CD14-positive monocyte (primary cell): Measurements from ENCODE around the gene BRK1. TPM values are rescaled to one million over a fixed set of nuclear protein-coding genes. Genes with fewer than 3 reads are reported as not detected.

ENCODE experiments used
- DNase-seq, 3 donors: peaks; one replicate each; pipeline ENCODE4 v3.0.0-alpha.2; 2011 to 2022
- H2AFZ ChIP-seq: 2 replicates; pipeline ENCODE4 v1.6.0; 2012; ENCODE audit warnings: mild to moderate bottlenecking, low read depth, low read length, inconsistent platforms; ENCODE audit not compliant: insufficient read depth, poor library complexity, severe bottlenecking
- H3K27ac ChIP-seq, 2 donors: 1 replicate in 1 of 2; 2 replicates in 1 of 2; pipeline ENCODE4 v1.5.1; 2012 to 2013; ENCODE audit warnings: low read length in 2 of 2, control low read depth in 1 of 2, inconsistent platforms in 1 of 2, low read depth in 1 of 2, mild to moderate bottlenecking in 1 of 2
- H3K27me3 ChIP-seq, 2 donors: one replicate each; pipeline versions ENCODE4 v1.6.0 to v1.6.1; 2011 to 2013; ENCODE audit warnings: low read length in 2 of 2; ENCODE audit not compliant: control insufficient read depth in 2 of 2, insufficient read depth in 2 of 2
- H3K36me3 ChIP-seq, 2 donors: replicated peaks in 1 of 2; 1 replicate in 1 of 2; 2 replicates in 1 of 2; pipeline versions ENCODE4 v1.5.1 to v1.6.1; 2012 to 2013; ENCODE audit warnings: low read length in 2 of 2, control low read depth in 1 of 2, inconsistent platforms in 1 of 2, mild to moderate bottlenecking in 1 of 2; ENCODE audit not compliant: insufficient read depth in 2 of 2, control insufficient read depth in 1 of 2
- H3K4me1 ChIP-seq, 2 donors: 1 replicate in 1 of 2; 2 replicates in 1 of 2; pipeline versions ENCODE4 v1.5.1 to v1.6.1; 2012 to 2013; ENCODE audit warnings: low read length in 2 of 2, control low read depth in 1 of 2, inconsistent platforms in 1 of 2, mild to moderate bottlenecking in 1 of 2, moderate library complexity in 1 of 2; ENCODE audit not compliant: insufficient read depth in 2 of 2, control insufficient read depth in 1 of 2
- H3K4me2 ChIP-seq: replicated peaks from 2 replicates; pipeline ENCODE3; 2012; ENCODE audit warnings: low read length, moderate library complexity, mild to moderate bottlenecking; ENCODE audit not compliant: poor library complexity, severe bottlenecking; ENCODE audit errors: extremely low read depth
- H3K4me3 ChIP-seq, 3 experiments: fragments of 200-600 bp in 1 of 3; sonication (generic) in 1 of 3; replicated peaks in 1 of 3; 1 replicate in 2 of 3; 2 replicates in 1 of 3; pipeline ENCODE4 v1.5.1; 2011 to 2013; ENCODE audit warnings: low read length in 3 of 3, mild to moderate bottlenecking in 3 of 3, control low read depth in 2 of 3, low read depth in 2 of 3, inconsistent platforms in 1 of 3, moderate library complexity in 1 of 3
- H3K79me2 ChIP-seq: 2 replicates; pipeline ENCODE4 v1.6.0; 2012; ENCODE audit warnings: mild to moderate bottlenecking, control low read depth, inconsistent platforms, low read length, moderate library complexity; ENCODE audit not compliant: insufficient read depth
- H3K9ac ChIP-seq: 2 replicates; pipeline ENCODE4 v1.6.0; 2017; ENCODE audit warnings: low read length, mild to moderate bottlenecking; ENCODE audit not compliant: insufficient read depth, poor library complexity, severe bottlenecking
- H3K9me3 ChIP-seq, 2 donors: replicated peaks in 1 of 2; 1 replicate in 1 of 2; 2 replicates in 1 of 2; pipeline versions ENCODE4 v1.5.1 to v1.6.1; 2012 to 2013; ENCODE audit warnings: low read length in 2 of 2, control low read depth in 1 of 2; ENCODE audit not compliant: control insufficient read depth in 1 of 2, insufficient read depth in 1 of 2
- H4K20me1 ChIP-seq: 2 replicates; pipeline ENCODE4 v1.6.0; 2012; ENCODE audit warnings: mild to moderate bottlenecking, low read length, control low read depth, moderate library complexity; ENCODE audit not compliant: insufficient read depth
- H3K27ac Mint-ChIP-seq, 7 donors: one replicate each; pipeline ENCODE4 v1.8.0; 2020; ENCODE audit warnings: mild to moderate bottlenecking in 7 of 7, mixed read lengths in 7 of 7, moderate library complexity in 6 of 7, inconsistent platforms in 2 of 7
- H3K27me3 Mint-ChIP-seq, 3 donors: one replicate each; pipeline ENCODE4 v1.8.0; 2021 to 2022; ENCODE audit warnings: low read depth in 3 of 3, mild to moderate bottlenecking in 3 of 3, mixed read lengths in 3 of 3, moderate library complexity in 3 of 3, inconsistent platforms in 1 of 3
- H3K36me3 Mint-ChIP-seq, 2 donors: one replicate each; pipeline ENCODE4 v1.8.0; 2020; ENCODE audit warnings: mixed read lengths in 2 of 2, inconsistent platforms in 1 of 2, mild to moderate bottlenecking in 1 of 2
- H3K4me1 Mint-ChIP-seq: one replicate; pipeline ENCODE4 v1.8.0; 2020; ENCODE audit warnings: mild to moderate bottlenecking, mixed read lengths
- H3K4me3 Mint-ChIP-seq, 2 donors: one replicate each; pipeline ENCODE4 v1.8.0; 2020; ENCODE audit warnings: mild to moderate bottlenecking in 2 of 2, mixed read lengths in 2 of 2, moderate library complexity in 1 of 2
- H3K9me3 Mint-ChIP-seq, 7 donors: one replicate each; pipeline ENCODE4 v1.8.0; 2020 to 2022; ENCODE audit warnings: mixed read lengths in 7 of 7, mild to moderate bottlenecking in 6 of 7, moderate library complexity in 6 of 7, inconsistent platforms in 2 of 7
- WGBS: methylation state at CpG from one replicate; pipeline ENCODE4 v1.1.5; 2013; ENCODE audit warnings: missing lambda C conversion rate; ENCODE audit not compliant: insufficient coverage; 5-methylcytosine and 5-hydroxymethylcytosine counted together
- intact Hi-C, 2 donors: fragments of 100-400 bp; cut with micrococcal nuclease; formaldehyde crosslinking; loops; one replicate each; pipeline versions ENCODE4 v1.15.0 to v1.15.1; 2023
- polyA plus RNA-seq, 3 donors: library from polyadenylated mRNA; depleted of rRNA in 1 of 3; unstranded in 2 of 3; stranded (reverse) in 1 of 3; fragments of 300-500 nt in 2 of 3; fragments of >200 nt in 1 of 3; fragmentation: Illumina TruSeq in 2 of 3; gene quantifications; 1 replicate in 2 of 3; 2 replicates in 1 of 3; pipeline ENCODE4 v1.2.3, GENCODE V29; 2012 to 2021
- TF ChIP-seq, protein P1 (sequence below): fragments of 200-600 bp; IDR thresholded peaks from one replicate; pipeline ENCODE4 v1.8.0; 2022; ENCODE audit warnings: antibody characterized with exemption, mild to moderate bottlenecking

Gene BRK1
- polyA plus RNA-seq, 3 donors = 144 to 318 (median 295) TPM

DNA sequence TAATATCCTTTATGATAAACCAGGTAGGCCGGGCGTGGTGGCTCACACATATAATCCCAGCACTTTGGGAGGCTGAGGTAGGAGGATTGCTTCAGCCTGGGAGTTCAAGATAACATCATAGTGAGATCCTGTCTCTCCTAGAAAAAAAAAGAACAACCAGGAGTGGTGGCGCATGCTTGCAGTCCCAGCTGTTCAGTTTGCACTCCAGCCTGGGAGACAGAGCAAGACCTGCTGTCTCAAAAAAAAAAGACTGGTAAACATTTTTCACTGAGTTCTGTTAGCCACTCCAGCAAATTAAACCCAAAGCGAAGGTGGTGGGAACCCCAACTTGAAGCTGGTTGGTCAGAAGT is 39.6 kb downstream of the BRK1 start:
- WGBS = 100% methylated on average over 1 of the region's 4 CpGs

DNA sequence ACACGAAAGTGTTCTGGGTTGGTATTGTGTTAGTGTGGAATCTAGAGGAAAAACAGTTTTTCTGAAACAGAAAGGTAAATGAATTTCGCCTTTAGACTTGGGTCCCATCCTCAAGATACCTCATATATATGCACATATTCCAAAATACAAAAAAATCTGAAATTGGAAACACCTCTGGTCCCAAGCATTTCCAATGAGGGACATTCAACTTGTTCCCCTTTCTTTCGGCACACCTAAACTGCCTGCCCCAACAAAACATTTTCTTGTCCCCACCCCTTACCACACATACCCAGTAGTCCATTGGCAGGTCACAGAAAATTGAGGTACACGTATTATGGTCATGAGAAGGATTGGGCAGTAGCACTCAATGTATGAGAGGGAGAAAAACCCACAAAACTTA is 40.2 kb downstream of the BRK1 start:
- Histone ChIP-seq H4K20me1 (peaks cover 7% of the 10 kb centered on the region), H3K27ac (no peak overlapping the region), H3K27me3 (no peaks in the 10 kb centered on the region), H3K4me2 (no peak overlapping the region), H3K4me3 (no peak overlapping the region), H3K79me2 (peaks cover 7% of the 10 kb centered on the region), H3K9me3 (no peaks in the 10 kb centered on the region), H3K36me3 (peaks cover 31 to 46% of the 10 kb centered on the region in 2 donors), H3K9ac (no peak overlapping the region), H3K4me1 (no peaks in the 10 kb centered on the region), H2AFZ (no peak overlapping the region)
- Mint-ChIP-seq H3K4me1 (no peaks in the 10 kb centered on the region), H3K4me3 (no peak overlapping the region), H3K27me3 (peaks cover 0 to 2% (median 0%) of the 10 kb centered on the region in 3 donors), H3K9me3 (no peaks in the 10 kb centered on the region), H3K27ac (no peak overlapping the region), H3K36me3 (peaks cover 28 to 46% of the 10 kb centered on the region in 2 donors)
- TF ChIP-seq, protein P1, sequence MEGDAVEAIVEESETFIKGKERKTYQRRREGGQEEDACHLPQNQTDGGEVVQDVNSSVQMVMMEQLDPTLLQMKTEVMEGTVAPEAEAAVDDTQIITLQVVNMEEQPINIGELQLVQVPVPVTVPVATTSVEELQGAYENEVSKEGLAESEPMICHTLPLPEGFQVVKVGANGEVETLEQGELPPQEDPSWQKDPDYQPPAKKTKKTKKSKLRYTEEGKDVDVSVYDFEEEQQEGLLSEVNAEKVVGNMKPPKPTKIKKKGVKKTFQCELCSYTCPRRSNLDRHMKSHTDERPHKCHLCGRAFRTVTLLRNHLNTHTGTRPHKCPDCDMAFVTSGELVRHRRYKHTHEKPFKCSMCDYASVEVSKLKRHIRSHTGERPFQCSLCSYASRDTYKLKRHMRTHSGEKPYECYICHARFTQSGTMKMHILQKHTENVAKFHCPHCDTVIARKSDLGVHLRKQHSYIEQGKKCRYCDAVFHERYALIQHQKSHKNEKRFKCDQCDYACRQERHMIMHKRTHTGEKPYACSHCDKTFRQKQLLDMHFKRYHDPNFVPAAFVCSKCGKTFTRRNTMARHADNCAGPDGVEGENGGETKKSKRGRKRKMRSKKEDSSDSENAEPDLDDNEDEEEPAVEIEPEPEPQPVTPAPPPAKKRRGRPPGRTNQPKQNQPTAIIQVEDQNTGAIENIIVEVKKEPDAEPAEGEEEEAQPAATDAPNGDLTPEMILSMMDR = no peak
- intact Hi-C loops = no loop called here
- 100% methylated on average over 1 of the region's 4 CpGs for WGBS
- DNase-seq = no peak

More for the DNA sequence above, 39.6 kb downstream of the BRK1 start:
- no peak for DNase-seq
- Histone ChIP-seq H3K9me3 (no peaks in the 10 kb centered on the region), H3K4me1 (no peaks in the 10 kb centered on the region), H3K4me2 (no peak overlapping the region), H2AFZ (no peak overlapping the region), H3K79me2 (peaks cover 9% of the 10 kb centered on the region), H3K27me3 (no peaks in the 10 kb centered on the region), H3K9ac (no peak overlapping the region), H3K27ac (no peak overlapping the region), H3K36me3 (peaks cover 37 to 51% of the 10 kb centered on the region in 2 donors), H3K4me3 (no peak overlapping the region), H4K20me1 (peaks cover 13% of the 10 kb centered on the region)
- TF ChIP-seq, protein P1 = no peak
- H3K36me3 Mint-ChIP-seq = peaks cover 34 to 51% of the 10 kb centered on the region in 2 donors
- H3K27me3 Mint-ChIP-seq = peaks cover 0 to 2% (median 0%) of the 10 kb centered on the region in 3 donors
- no peak overlapping the region for H3K4me3 Mint-ChIP-seq
- H3K9me3 Mint-ChIP-seq = no peaks in the 10 kb centered on the region
- peak overlapping the region in 3 of 7 donors; percentile 9 to 21 (median 10) for H3K27ac Mint-ChIP-seq
- intact Hi-C loops = no loop called here
- H3K4me1 Mint-ChIP-seq = no peaks in the 10 kb centered on the region
